Nephron progenitor cell (in vitro differentiated cells): ENCODE measurements around the gene UBD.

Experiments
- DNase-seq: peaks from one replicate; pipeline ENCODE4 v3.0.0; 2021
- H3K27ac Mint-ChIP-seq: 2 replicates; pipeline ENCODE4 v1.8.0; 2021; ENCODE audit warnings: mild to moderate bottlenecking, moderate library complexity, mixed read lengths
- H3K27me3 Mint-ChIP-seq: 2 replicates; pipeline ENCODE4 v1.8.0; 2021; ENCODE audit warnings: mild to moderate bottlenecking, low read depth, mixed read lengths; ENCODE audit not compliant: poor library complexity
- H3K36me3 Mint-ChIP-seq: 2 replicates; pipeline ENCODE4 v1.8.0; 2021; ENCODE audit warnings: low read depth, mixed read lengths
- H3K4me1 Mint-ChIP-seq: 2 replicates; pipeline ENCODE4 v1.8.0; 2021; ENCODE audit warnings: mixed read lengths
- H3K4me3 Mint-ChIP-seq: 2 replicates; pipeline ENCODE4 v1.8.0; 2021; ENCODE audit warnings: mild to moderate bottlenecking, moderate library complexity, mixed read lengths
- H3K9me3 Mint-ChIP-seq: 2 replicates; pipeline ENCODE4 v1.8.0; 2021; ENCODE audit warnings: mild to moderate bottlenecking, moderate library complexity, mixed read lengths
- TF ChIP-seq, protein P1 (sequence below): fragments of 200-600 bp; sonication (generic); IDR thresholded peaks from 2 replicates; pipeline ENCODE4 v1.5.0; 2021; ENCODE audit warnings: antibody characterized with exemption

Gene UBD

DNA sequence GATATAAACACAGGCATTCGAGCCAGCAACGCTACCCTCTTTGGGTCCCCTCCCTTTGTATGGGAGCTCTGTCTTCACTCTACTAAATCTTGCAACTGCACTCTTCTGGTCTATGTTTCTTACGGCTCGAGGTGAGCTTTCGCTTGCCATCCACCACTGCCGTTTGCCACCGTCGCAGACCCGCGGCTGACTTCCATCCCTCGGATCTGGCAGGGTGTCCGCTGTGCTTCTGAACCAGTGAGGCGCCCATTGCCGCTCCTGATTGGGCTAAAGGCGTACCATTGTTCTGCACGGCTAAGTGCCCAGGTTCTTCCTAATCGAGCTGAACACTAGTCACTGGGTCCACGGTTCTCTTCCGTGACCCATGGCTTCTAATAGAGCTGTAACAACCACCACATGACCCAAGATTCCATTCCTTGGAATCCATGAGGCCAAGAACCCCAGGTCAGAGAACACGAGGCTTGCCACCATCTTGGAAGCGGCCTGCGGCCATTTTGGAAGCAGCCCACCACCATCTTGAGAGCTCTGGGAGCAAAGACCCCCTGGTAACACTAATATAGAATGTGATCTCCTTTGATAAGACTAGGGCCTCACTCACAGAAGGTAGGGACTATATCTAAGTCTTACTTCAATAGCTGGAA is 973 bp downstream of the UBD start:
- TF ChIP-seq, protein P1, sequence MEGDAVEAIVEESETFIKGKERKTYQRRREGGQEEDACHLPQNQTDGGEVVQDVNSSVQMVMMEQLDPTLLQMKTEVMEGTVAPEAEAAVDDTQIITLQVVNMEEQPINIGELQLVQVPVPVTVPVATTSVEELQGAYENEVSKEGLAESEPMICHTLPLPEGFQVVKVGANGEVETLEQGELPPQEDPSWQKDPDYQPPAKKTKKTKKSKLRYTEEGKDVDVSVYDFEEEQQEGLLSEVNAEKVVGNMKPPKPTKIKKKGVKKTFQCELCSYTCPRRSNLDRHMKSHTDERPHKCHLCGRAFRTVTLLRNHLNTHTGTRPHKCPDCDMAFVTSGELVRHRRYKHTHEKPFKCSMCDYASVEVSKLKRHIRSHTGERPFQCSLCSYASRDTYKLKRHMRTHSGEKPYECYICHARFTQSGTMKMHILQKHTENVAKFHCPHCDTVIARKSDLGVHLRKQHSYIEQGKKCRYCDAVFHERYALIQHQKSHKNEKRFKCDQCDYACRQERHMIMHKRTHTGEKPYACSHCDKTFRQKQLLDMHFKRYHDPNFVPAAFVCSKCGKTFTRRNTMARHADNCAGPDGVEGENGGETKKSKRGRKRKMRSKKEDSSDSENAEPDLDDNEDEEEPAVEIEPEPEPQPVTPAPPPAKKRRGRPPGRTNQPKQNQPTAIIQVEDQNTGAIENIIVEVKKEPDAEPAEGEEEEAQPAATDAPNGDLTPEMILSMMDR = no peak
- no peak for DNase-seq
- Mint-ChIP-seq H3K4me3 (no peak overlapping the region), H3K36me3 (no peaks in the 10 kb centered on the region), H3K9me3 (peaks cover 7% of the 10 kb centered on the region), H3K27ac (no peak overlapping the region), H3K4me1 (peaks cover 8% of the 10 kb centered on the region), H3K27me3 (peaks cover 53% of the 10 kb centered on the region)

DNA sequence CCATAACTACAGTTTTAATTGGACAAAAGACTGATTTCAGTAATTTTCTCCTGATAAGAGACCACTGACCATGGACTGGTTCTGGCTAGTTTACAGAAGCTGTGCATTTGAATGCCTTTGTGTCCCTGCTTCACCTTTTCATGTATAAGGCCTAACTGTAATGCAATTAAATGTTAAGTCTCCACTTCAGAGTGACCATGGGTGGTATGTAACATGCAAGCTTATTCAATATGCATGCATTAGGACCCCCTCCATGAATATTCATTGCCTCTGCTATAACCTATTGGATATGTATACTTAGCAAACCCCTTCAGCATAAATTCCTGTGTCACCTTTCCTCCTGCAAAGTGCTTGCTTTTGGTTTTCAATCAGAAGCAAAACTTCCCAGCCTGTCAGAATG is 2.2 kb downstream of the UBD start:
- Mint-ChIP-seq H3K9me3 (peaks cover 7% of the 10 kb centered on the region), H3K4me1 (peaks cover 12% of the 10 kb centered on the region), H3K27ac (no peak overlapping the region), H3K27me3 (peaks cover 59% of the 10 kb centered on the region), H3K36me3 (no peaks in the 10 kb centered on the region), H3K4me3 (no peak overlapping the region)
- TF ChIP-seq, protein P1 = no peak
- no peak for DNase-seq

DNA sequence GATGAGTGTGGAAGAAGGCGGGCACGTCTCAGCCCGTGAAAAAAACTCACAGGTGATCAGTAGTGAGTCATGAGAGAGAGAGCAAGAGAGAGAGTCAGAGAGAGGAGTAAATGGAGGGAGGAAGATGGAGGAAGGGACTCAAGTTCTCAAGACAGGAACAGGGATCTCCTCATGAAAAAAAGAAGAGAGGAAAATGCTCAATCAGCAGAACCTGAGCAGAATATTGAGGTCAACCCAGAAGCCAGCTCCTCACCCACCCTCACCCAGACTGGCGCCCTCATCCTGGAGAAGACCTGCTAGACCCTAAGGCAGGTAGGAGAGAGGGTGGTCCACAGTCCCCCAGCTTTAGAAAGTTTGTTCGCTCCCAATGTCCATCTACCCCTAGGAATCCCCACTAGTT is 4.8 kb downstream of the UBD start:
- Mint-ChIP-seq H3K27me3 (peaks cover 85% of the 10 kb centered on the region), H3K4me1 (peaks cover 4% of the 10 kb centered on the region), H3K27ac (no peak overlapping the region), H3K4me3 (no peak overlapping the region), H3K36me3 (no peaks in the 10 kb centered on the region), H3K9me3 (peaks cover 7% of the 10 kb centered on the region)
- TF ChIP-seq, protein P1 = no peak
- DNase-seq = no peak

DNA sequence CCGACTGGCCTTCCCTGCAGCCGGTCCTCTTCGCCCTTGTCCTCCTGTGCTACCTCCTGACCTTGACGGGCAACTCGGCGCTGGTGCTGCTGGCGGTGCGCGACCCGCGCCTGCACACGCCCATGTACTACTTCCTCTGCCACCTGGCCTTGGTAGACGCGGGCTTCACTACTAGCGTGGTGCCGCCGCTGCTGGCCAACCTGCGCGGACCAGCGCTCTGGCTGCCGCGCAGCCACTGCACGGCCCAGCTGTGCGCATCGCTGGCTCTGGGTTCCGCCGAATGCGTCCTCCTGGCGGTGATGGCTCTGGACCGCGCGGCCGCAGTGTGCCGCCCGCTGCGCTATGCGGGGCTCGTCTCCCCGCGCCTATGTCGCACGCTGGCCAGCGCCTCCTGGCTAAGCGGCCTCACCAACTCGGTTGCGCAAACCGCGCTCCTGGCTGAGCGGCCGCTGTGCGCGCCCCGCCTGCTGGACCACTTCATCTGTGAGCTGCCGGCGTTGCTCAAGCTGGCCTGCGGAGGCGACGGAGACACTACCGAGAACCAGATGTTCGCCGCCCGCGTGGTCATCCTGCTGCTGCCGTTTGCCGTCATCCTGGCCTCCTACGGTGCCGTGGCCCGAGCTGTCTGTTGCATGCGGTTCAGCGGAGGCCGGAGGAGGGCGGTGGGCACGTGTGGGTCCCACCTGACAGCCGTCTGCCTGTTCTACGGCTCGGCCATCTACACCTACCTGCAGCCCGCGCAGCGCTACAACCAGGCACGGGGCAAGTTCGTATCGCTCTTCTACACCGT is 6.1 kb downstream of the UBD start:
- peak overlapping the region; percentile 75 for H3K4me3 Mint-ChIP-seq
- H3K27me3 Mint-ChIP-seq = peaks cover 98% of the 10 kb centered on the region
- TF ChIP-seq, protein P1 = no peak
- peak; percentile 80 for DNase-seq
- H3K4me1 Mint-ChIP-seq = peaks cover 4% of the 10 kb centered on the region
- no peak overlapping the region for H3K27ac Mint-ChIP-seq
- peaks cover 7% of the 10 kb centered on the region for H3K9me3 Mint-ChIP-seq
- no peaks in the 10 kb centered on the region for H3K36me3 Mint-ChIP-seq

DNA sequence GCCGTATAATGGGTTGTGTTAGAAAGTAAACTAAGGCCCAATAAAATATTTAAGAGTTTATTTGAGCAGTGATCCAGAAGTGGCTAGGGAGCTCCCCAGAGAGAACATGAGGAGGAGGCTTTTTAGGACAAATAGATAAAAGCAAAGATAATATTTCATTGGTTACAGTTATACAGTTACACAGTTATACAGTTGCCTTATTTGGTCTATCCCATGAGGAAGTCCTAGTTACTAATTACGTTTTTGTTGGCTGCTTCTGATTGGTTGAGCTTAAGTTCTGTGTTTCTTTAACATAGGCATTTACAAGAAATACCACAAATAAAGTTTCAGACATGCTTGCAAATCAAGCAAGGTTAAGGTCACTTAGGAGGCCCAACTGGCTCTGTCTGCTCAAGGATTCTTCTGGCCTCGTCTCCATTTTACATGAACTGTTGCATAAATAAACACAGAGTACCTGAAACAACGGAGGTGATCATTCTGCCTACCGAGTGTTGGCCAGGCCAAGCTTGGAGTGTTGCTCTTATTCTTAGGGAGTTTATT is 7.0 kb downstream of the UBD start:
- TF ChIP-seq, protein P1 = no peak
- DNase-seq = no peak
- Mint-ChIP-seq H3K36me3 (no peaks in the 10 kb centered on the region), H3K9me3 (peaks cover 7% of the 10 kb centered on the region), H3K4me3 (no peak overlapping the region), H3K4me1 (peaks cover 4% of the 10 kb centered on the region), H3K27ac (no peak overlapping the region), H3K27me3 (peaks cover 96% of the 10 kb centered on the region)
